Central memory CD4-positive, alpha-beta T cell (primary cell): Measurements from ENCODE around the gene MSX2.
"Not testable (repeated sequence)": the region's sequence is repeated elsewhere in the genome, so short reads cannot be mapped to it uniquely, and the experiment has no call there.

Experiments used
- DNase-seq: peaks from one replicate; pipeline ENCODE4 v3.0.0; 2022

MSX2 gene

DNA sequence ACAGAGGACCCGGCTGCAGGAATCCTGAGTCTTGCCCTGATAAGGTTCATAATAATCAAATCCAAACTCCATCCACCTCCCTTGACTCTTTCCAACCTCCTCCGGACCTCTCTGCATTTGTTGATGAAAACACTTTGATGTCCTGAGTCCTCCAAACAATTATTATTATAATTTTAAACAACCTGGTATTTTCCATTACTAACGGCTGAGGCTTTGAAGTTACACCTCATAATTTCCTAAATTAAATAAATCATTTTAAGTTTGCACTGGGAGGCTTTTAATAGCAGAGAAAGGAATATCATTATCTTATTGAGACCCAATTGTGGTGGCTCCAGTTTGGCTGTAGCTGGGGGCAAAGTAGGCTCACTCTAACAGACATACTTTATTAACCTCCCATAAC lies 9.5 kb downstream of the MSX2 start:
- DNase-seq = no peak

DNA sequence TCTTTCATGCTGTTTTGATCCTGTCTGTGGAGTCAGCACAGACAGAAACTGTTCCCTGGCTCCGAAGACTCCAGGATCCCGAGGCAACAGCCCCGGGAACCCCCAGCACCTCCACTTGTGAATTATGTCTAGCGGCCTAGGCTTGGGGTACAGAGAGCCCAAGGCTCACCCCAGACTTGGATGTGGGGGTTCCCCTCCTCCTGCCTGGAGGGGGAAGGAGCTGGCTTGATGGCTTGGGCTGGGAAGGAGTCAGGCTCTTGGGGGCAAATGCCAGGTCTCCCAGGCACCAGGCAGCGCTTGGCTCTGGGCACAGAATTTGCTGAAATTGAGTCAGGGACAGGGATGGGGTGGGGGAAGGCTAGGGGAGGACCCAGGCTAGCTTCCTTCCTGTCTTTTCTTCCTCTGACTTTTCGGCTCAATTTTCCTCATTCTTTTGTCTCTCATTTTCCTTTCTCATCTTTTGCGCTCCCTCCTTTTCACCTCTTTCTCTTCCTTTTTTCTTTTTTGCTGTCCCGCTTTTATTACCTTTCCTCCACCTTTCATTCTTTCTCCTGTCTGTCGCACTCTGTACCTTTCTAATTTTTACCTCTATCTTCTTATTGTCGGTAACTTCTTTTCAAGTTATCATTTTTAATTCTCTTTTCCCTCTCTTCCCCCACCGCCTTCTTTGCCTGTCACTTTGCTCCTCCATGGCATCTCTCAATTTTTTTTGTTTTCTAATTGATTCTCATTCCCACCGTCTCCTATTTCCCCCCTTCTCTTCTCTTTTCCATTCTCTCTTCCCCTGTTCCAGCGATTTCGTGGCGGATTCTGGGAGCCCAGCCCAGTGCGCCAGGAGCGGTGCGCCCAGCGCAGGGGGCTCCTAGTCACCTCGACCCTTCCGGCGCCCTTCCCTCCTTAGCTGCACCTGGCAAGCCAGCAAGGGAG lies 10.5 kb downstream of the MSX2 start:
- DNase-seq = no peak

DNA sequence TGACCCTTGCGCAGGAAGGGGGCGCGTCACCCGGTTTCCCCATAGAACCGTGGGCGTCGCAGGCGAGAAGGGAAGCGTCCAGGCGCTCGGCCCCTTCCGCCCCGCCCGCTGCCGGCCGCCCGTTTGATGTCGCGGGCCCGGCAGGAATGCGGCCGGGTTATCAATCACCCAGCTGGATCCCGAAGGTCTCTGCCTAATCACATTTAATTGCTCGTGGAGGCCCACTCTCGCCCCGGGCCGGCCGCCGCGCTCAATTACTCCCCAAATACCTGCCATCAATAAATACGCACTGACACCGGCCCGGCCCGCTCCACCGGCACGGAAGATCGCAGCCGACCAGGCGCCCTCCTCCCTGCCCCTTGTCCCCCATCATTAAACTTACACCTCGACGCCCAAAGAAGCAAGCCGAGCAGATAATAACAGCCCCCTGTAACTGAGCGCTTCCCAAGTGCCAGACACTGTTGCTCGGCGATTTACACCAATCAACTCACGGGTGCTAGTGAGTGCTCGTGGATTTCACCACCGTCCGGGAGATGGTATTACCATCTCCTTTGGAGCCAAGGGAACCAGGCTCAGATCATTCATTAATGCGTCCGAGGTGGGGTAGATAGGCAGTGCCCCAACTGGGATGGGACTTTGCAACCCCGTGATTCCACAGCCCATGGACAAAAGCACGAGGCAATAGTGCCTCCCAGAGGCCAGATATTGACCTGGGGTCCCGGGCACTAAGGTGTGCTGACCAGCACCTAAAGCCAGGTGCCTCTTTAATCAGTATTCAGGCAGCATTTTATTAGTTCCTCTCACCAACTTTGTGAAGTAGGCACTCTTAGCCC lies 11.3 kb downstream of the MSX2 start:
- DNase-seq = no peak

DNA sequence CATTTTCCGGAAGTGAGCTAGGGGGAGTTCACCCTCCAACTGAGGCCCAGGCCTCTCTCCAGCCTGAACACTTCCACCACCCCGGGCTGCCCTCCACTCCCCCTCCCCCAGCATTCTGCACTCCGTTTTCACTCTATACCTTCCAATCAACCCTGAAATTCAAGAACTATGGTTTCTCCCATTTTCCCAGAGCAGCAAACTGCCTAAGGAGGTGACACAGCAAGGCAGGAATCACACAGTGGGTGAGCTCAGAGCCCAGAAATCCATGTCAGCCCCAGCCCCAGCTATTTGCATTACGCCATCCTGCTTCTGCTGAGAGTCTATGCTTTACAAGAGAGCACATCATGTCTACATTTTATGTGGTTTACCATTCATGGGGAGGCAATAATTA lies 11.9 kb downstream of the MSX2 start:
- DNase-seq = no peak

DNA sequence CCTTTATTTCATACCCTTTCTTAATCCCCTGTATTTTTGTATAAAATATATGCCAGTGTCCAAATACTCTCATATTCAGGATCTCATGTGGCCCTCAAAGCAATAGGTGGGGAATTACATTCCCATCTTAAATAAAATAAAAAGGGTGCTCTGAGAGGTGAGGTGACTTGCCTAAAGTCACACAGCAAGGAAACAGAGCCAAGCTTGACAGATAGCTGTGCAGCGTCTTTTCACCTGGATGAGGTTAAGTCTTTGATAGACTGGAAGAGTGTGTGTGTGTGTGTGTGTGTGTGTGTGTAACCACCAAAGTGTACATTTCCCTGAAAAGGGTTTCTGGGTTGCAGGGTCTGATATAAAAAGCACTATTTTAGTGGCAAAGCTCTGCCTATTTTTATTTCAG lies 12.4 kb downstream of the MSX2 start:
- no peak for DNase-seq

DNA sequence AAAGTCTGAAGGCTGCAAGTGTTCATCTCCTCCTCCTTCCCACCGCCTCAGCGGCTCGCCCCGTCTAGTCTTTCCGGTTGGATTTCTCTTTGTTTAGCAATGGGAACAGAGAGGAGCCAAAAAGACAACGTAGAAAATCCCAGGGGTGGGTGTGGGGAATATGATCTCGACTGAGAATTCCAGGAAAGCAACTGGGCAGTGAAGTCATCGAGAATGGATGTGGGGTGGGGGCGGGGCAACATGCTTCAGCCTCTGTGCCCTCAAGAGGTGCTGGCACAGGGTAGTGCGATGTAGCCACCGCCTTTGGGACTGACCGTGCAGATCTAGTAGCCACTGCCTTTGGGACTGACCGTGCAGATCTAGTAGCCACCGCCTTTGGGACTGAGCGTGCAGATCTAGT lies 12.9 kb downstream of the MSX2 start:
- no peak for DNase-seq

DNA sequence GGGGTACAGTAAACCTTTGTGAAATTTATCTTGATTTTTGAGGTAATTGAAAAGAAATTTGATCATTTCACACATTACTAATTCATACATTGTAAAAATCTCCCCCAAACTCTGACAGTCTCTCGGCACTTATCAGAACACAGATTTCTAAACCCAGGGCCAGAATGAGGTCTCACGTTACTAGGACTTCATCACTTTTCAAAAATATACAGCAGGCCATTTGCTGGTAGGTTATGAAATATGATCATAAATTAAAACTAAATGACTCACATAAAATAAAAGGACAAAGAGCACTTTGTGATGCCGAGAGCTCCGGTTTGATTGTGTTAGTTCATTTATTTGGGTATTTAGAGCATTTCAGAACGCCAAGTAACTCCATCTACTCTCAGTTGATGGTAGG lies 17.0 kb downstream of the MSX2 start:
- DNase-seq = no peak

DNA sequence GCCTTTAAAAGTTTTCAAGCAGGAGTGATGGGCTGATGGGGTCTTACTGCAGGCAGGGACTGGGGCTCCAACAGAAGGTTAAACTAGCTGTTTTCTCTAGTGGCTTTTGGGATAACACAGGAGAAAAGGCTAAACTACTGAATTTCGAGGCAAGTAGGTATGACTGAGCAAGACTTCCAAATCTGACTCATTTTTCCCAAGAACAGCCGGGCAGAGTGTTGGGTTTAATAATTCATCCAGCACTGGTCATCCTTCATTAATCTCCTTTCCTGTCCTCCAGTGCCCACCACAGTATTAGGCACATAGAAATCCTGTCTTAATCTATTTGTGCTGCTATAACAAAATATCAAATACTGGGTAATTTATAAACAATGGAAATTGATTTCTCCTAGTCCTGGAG lies 20.5 kb downstream of the MSX2 start:
- no peak for DNase-seq

DNA sequence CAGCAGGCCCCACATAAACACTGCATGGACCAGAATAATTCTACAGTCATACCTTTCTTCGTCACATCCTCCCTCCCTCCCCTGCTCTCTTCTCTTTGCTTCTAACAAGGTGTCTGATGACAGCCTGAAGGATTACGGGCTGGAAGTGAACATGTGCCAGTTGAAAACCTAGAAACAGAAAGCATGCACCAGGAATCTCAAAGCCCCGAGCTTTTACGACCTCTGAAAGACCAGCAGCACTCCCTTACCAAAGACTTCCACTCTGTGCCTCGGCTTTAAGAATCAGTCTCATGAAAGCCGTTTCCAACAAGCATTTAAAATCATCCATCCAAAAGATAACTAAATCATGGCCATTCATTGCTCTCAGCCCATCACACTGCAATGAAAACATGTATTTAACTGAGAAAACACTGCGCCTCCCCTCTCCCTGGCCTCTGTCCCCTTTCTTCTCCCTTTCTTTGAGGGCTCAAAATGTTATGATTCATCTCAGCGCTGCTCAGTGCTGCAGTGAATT lies 21.3 kb downstream of the MSX2 start:
- DNase-seq = no peak

DNA sequence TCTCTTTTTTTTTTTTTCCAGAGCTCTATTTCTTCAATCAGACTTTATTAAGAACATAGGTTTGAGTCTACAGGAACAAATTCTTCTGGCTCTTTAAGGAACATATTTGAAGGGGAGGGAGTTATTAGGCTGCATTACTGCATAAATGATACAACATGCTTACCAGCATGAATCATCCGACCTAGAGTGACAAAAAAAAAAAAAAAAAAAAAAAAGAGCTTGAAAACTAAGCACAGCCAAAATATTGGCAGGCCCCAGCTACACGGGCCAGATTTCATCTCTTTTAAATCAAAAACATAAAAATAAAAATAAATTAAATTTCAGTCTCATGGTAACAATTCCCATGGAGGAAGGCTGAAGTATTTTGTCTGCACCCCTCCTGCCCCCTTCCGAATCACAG lies 26.3 kb downstream of the MSX2 start:
- DNase-seq = no peak

DNA sequence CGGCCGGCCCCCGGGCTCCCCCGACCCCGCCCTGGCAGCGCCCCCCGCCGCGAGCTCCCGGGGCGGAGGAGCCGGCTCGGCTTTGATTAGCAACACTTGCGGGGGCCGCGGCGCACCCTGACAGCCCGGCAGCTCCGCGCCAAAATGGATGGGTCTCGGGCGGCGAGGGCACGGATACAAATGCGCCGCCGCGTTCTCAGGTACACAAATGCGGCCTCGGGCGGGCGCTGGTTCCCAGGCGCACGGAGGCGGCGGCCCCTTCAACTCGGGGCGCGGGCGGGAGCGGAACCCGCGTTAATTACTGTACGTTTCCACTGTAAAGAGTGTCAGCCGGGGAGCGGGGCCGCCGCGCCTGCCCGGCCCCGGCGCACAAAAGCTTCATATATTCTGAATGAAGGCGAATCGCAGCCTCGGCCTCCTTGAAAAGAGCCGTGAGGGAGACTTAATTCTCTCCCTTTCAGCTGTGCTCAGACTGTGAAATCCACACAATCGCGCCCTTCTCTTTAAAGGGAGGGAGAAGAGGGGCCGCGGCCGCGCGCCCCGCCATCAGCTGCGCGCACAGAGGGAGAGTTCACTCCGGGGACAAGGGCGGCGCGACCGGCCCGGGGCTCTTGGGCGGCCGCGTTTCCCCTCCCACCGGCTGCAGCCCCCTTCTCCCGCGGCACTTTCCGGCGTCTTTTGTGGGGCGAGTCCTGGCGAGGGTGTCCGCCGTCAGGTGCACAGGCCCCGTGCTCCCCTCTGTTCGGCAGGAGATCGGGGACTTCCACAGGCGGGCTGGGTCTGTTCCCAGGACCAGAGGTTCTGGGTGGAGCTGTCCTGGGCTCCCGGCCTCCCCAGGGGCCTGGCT lies 27.0 kb downstream of the MSX2 start:
- DNase-seq = no peak

DNA sequence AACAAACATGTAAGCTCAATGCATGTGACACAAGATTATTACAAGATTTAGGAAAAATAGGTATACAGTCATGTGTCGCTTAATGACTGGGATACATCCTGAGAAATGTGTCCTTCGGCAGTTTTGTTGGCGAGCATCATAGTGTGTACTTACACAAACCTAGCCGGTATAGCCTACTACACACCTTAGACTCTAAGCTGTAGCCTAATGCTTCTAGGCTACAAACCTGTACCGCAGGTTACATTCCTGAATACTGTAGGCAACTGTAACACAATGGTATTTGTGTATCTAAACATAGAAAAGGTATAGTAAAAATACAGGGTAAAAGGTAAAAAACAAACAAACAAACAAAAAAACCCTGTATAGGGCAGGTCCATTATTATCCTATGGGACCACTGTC lies 27.7 kb downstream of the MSX2 start:
- DNase-seq = no peak

DNA sequence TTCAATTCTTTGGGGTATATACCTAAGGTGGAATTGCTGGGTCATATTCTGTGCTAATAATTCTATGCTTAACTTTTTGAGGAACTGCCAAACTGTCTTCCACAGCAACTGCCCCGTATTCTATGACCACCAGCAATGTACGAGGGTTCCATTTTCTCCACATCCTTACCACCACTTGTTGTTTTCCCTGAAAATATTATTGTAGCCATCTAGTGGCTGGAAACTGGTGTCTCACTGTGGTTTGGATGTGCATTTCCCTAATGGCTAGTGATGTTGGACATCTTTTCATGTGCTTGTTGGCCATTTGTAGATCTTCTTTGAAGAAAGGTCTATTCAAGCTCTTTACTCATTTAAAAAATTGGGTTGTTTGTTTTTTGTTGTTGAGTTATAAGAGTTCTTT lies 30.7 kb downstream of the MSX2 start:
- DNase-seq = no peak

DNA sequence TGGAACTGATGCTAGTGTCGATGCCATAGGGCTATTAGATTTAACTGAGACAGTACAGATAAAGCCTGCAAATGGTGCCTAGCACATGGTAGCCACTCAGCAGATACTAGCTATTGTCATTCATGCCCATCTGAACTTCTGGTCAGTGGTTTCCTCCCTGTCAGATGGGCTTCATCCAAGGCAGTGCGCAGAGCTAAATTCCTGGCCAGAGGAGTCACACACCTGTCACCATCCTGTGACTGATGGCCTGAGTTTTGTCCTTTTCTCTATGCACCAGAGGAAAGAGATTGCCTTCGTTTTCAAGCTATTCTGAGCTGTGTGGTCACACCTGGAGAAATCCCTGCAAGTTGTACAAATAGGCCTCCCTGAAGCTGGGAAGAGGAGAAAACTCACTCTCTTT lies 34.7 kb downstream of the MSX2 start:
- no peak for DNase-seq

DNA sequence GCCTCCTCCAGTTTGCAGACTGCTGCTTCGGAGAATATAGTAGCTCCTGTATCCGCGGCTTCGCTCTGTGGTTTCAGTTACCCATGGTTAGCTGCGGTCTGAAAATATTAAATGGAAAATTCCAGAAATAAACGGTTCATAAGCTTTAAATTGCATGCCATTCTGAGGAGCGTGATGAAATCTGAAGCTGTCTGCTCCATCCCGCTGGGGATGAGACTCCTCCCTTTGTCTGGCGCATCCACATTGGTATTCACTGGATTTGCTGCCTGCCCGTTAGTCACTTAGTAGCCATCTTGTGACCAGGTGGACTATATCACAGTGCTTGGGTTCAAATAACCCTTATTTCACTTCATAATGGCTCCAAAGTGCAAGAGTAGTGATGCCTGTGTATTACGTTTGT lies 36.3 kb downstream of the MSX2 start:
- no peak for DNase-seq

DNA sequence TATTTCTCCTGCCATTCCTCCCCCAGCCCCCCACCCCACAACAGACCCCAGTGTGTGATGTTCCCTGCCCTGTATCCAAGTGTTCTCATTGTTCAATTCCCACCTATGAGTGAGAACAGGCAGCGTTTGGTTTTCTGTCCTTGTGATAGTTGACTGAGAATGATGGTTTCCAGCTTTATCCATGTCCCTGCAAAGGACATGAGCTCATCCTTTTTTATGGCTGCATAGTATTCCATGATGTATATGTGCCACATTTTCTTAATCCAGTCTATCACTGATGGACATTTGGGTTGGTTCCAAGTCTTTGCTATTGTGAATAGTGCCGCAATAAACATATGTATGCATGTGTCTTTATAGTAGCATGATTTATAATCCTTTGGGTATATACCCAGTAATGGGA lies 37.0 kb downstream of the MSX2 start:
- not testable (repeated sequence) for DNase-seq

DNA sequence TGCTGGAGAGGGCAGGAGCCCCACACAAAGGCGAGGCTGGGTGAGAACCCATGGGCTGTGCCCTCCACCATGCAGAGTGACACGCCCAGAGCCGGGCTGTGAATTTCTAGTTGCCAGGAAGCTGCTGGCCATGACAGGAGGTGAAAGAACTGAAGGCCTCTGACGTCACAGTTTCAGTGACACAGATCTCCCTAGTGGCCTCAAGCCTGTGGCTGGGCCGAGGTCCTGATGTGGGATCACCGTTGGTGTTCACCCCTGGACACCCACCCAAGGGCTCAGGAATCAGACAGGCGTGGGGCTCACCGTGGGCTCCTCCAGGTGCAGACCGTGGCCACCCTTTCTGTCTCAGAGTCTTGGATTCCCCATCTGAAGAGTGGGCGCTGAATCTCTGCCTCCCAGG lies 39.9 kb downstream of the MSX2 start:
- DNase-seq = no peak

DNA sequence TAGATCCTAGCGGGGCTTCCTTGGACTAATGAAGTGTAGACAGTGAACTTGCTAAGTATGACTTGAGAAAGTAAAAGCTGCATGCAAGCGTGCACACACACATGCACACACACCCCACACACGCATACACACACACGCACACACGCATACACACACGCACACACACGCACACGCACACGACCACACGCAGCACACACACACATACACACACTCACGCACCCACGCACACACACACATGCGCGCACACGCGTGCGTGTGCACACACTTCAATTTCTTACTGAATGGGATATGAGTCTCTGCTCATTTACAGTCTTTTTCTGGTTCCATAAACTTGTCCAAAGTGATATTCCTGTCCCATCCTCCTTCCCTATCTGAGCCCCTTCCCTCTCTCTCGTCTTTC lies 41.2 kb downstream of the MSX2 start:
- DNase-seq = no peak

DNA sequence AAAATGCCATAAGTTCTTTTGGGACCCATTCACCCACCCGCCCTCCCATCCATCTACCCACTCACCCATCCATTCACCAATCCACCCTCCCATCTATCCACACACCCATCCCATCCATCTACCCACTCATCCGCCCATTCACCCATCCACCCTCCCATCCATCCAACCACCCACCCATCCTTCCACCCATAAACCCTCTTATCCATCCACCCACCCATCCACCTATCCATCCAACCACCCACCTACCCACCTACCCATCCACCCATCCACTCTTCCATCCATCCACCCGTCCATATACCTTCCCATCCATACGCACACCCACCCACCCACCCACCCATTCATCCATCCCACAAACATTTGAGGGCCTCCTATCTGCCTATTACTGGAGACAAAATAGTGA lies 43.3 kb downstream of the MSX2 start:
- DNase-seq = no peak

DNA sequence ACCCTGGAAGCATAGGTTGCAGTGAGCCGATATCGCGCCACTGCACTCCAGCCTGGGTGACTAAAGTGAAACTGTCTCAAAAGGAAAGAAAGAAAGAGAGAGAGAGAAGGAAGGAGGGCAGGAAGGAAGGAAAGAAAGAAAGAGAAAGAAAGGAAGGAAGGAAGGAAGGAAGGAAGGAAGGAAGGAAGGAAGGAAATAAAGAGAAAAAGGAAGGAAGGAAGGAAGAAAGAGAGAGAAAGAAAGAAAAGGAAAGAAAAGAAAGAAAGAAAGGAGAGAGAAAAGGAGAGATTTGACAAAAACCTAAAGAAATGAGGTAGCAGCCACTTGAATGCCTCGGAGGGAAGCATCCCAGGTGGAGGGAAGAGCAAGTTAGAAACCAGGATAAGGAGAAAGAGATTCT lies 44.6 kb downstream of the MSX2 start:
- no peak for DNase-seq

DNA sequence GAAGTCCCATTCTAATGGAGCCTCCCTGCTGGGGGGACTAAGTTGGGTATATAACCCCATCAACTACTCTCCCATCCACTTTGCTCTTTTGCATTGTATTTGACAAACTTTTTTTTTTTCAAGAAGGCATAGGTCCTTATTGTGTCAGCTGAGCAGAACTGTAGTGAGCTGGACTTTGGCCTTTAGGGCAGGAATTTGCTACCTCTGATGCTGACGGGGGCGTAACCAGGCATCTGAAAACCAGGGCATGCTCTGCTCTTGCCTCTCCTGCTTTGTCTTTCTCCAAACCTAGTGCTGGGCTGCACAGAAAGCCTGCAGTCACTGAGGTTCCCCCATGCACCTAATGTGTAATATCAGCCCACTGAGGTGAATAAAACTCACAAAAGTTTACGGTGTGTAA lies 49.0 kb downstream of the MSX2 start:
- no peak for DNase-seq

DNA sequence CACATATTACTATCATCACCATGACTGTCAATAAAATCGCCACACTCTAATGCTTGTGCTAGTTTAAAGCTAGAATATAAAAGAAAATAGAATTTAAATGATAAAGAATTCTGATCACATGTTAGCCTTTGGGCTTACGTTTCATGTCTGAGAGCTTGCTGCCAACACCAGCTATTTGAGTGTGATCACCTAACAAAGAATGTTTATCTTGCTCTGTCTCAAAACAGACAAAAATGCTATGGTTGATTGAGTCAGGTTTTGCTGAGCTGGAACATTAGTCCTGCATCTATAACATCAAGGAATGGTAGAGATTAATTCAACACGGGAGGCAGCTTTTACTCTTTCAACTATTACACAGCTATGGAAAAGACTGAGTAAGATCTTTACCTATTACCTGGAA lies 50.7 kb downstream of the MSX2 start:
- no peak for DNase-seq

DNA sequence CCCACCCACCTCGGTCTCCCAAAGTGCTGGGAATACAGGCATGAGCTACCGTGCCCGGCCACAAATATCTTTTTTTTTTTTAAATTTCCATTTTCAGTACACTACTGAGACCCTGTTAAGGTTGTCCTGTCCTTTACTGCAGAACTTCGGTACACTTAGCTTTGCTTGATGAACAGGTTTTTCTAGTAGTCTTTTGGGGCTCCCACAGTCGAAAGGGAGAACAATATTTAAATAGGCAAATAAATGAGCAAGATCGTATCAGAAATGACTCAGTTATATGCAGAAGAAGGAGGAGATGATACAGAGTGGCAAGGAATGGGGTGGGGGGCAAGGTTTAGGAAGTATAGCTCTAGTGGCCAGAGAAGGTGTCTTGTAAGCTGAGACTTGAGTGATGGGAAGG lies 52.7 kb downstream of the MSX2 start:
- DNase-seq = no peak
